ENCODE results near the gene PCDHGA9. TPM values are rescaled to one million over a fixed set of nuclear protein-coding genes. Genes with fewer than 3 reads are reported as not detected.

Gene PCDHGA9
- total RNA-seq, 1 experiment from 2014 or later: 2.7 TPM

DNA sequence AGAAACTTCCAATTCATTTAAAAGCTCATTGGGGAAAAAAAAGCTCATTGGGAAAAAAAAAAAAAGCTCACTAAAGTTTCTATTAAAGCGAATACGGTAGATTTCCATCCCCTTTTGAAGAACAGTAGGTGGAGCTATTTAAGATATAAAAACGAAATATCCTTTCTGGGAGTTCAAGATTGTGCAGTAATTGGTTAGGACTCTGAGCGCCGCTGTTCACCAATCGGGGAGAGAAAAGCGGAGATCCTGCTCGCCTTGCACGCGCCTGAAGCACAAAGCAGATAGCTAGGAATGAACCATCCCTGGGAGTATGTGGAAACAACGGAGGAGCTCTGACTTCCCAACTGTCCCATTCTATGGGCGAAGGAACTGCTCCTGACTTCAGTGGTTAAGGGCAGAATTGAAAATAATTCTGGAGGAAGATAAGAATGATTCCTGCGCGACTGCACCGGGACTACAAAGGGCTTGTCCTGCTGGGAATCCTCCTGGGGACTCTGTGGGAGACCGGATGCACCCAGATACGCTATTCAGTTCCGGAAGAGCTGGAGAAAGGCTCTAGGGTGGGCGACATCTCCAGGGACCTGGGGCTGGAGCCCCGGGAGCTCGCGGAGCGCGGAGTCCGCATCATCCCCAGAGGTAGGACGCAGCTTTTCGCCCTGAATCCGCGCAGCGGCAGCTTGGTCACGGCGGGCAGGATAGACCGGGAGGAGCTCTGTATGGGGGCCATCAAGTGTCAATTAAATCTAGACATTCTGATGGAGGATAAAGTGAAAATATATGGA is 27.9 kb downstream of the PCDHGA9 start, which contains the start of gene PCDHGA12:
TSS of gene PCDHGA12 (plus strand) at position 176 of the 782 bp plus-strand sequence. CDS start at position 429, 253 bp downstream.

Other genes with a start within 250 kb of the PCDHGA9 start
- gene PCDHB7, start 230.1 kb upstream of the PCDHGA9 start, total RNA-seq (2014; rRNA removed; shearing (Covaris generic)): 5.7 and 6.7 TPM in 2 replicates
- gene PCDHB8, start 225.0 kb upstream of the PCDHGA9 start, total RNA-seq (2014; rRNA removed; shearing (Covaris generic)): 6.5 and 6.6 TPM in 2 replicates
- gene PCDHB16, start 220.4 kb upstream of the PCDHGA9 start, total RNA-seq (2014; rRNA removed; shearing (Covaris generic)): 7.7 and 7.9 TPM in 2 replicates
- gene PCDHB9, start 215.6 kb upstream of the PCDHGA9 start, total RNA-seq (2014; rRNA removed; shearing (Covaris generic)): 3.1 and 4.1 TPM in 2 replicates
- 2.3 and 3.0 TPM in 2 replicates for gene PCDHB10, start 210.4 kb upstream of the PCDHGA9 start, total RNA-seq (2014; rRNA removed; shearing (Covaris generic))
- gene PCDHB11, start 203.2 kb upstream of the PCDHGA9 start, total RNA-seq (2014; rRNA removed; shearing (Covaris generic)): 2.7 and 3.9 TPM in 2 replicates
- 2.3 and 2.7 TPM in 2 replicates for gene PCDHB12, start 194.1 kb upstream of the PCDHGA9 start, total RNA-seq (2014; rRNA removed; shearing (Covaris generic))
- gene PCDHB13, start 188.9 kb upstream of the PCDHGA9 start, total RNA-seq (2014; rRNA removed; shearing (Covaris generic)): 2.4 and 2.9 TPM in 2 replicates
- gene PCDHB14, start 179.4 kb upstream of the PCDHGA9 start, total RNA-seq (2014; rRNA removed; shearing (Covaris generic)): 1.8 and 2.9 TPM in 2 replicates
- 2.1 and 2.7 TPM in 2 replicates for gene PCDHB15, start 157.4 kb upstream of the PCDHGA9 start, total RNA-seq (2014; rRNA removed; shearing (Covaris generic))
- 0.19 TPM in 1 of 2 replicates, not detected in the other for gene SLC25A2, start 98.7 kb upstream of the PCDHGA9 start, total RNA-seq (2014; rRNA removed; shearing (Covaris generic))
- gene TAF7, start 82.0 kb upstream of the PCDHGA9 start, total RNA-seq (2014; rRNA removed; shearing (Covaris generic)): 92.6 and 94.6 TPM in 2 replicates
- gene PCDHGA1, start 72.3 kb upstream of the PCDHGA9 start, total RNA-seq (2014; rRNA removed; shearing (Covaris generic)): 2.5 TPM in 2 replicates
- 0.66 and 1.0 TPM in 2 replicates for gene PCDHGA2, start 64.0 kb upstream of the PCDHGA9 start, total RNA-seq (2014; rRNA removed; shearing (Covaris generic))
- gene PCDHGA3, start 58.9 kb upstream of the PCDHGA9 start, total RNA-seq (2014; rRNA removed; shearing (Covaris generic)): 0.32 and 0.79 TPM in 2 replicates
- 4.5 and 5.0 TPM in 2 replicates for gene PCDHGB1, start 52.7 kb upstream of the PCDHGA9 start, total RNA-seq (2014; rRNA removed; shearing (Covaris generic))
- 1.9 and 2.0 TPM in 2 replicates for gene PCDHGA4, start 47.8 kb upstream of the PCDHGA9 start, total RNA-seq (2014; rRNA removed; shearing (Covaris generic))
- gene PCDHGB2, start 42.8 kb upstream of the PCDHGA9 start, total RNA-seq (2014; rRNA removed; shearing (Covaris generic)): 1.9 and 2.3 TPM in 2 replicates
- gene PCDHGA5, start 38.6 kb upstream of the PCDHGA9 start, total RNA-seq (2014; rRNA removed; shearing (Covaris generic)): 1.3 and 1.4 TPM in 2 replicates
- 0.83 and 1.5 TPM in 2 replicates for gene PCDHGB3, start 32.5 kb upstream of the PCDHGA9 start, total RNA-seq (2014; rRNA removed; shearing (Covaris generic))
- gene PCDHGA6, start 28.9 kb upstream of the PCDHGA9 start, total RNA-seq (2014; rRNA removed; shearing (Covaris generic)): 1.2 and 1.5 TPM in 2 replicates
- gene PCDHGA7, start 20.0 kb upstream of the PCDHGA9 start, total RNA-seq (2014; rRNA removed; shearing (Covaris generic)): 6.1 and 8.1 TPM in 2 replicates
- 2.0 TPM in 2 replicates for gene PCDHGB4, start 15.1 kb upstream of the PCDHGA9 start, total RNA-seq (2014; rRNA removed; shearing (Covaris generic))
- 1.1 and 1.6 TPM in 2 replicates for gene PCDHGA8, start 10.1 kb upstream of the PCDHGA9 start, total RNA-seq (2014; rRNA removed; shearing (Covaris generic))
- gene PCDHGB5, start 4.8 kb upstream of the PCDHGA9 start, total RNA-seq (2014; rRNA removed; shearing (Covaris generic)): 1.9 and 2.4 TPM in 2 replicates
- 0.80 and 1.2 TPM in 2 replicates for gene PCDHGB6, start 5.2 kb downstream of the PCDHGA9 start, total RNA-seq (2014; rRNA removed; shearing (Covaris generic))
- 4.3 and 6.0 TPM in 2 replicates for gene PCDHGA10, start 10.2 kb downstream of the PCDHGA9 start, total RNA-seq (2014; rRNA removed; shearing (Covaris generic))
- gene PCDHGB7, start 14.9 kb downstream of the PCDHGA9 start, total RNA-seq (2014; rRNA removed; shearing (Covaris generic)): 0.72 and 0.90 TPM in 2 replicates
- 0.30 and 0.96 TPM in 2 replicates for gene PCDHGA11, start 18.3 kb downstream of the PCDHGA9 start, total RNA-seq (2014; rRNA removed; shearing (Covaris generic))
- 0.80 and 1.2 TPM in 2 replicates for gene PCDHGA12, start 27.7 kb downstream of the PCDHGA9 start, total RNA-seq (2014; rRNA removed; shearing (Covaris generic))
- gene PCDHGC3, start 73.2 kb downstream of the PCDHGA9 start, total RNA-seq (2014; rRNA removed; shearing (Covaris generic)): 62.5 and 65.1 TPM in 2 replicates
- gene PCDHGC4, start 82.3 kb downstream of the PCDHGA9 start, total RNA-seq (2014; rRNA removed; shearing (Covaris generic)): 1.3 and 1.8 TPM in 2 replicates
- gene PCDHGC5, start 86.3 kb downstream of the PCDHGA9 start, total RNA-seq (2014; rRNA removed; shearing (Covaris generic)): 1.1 and 1.3 TPM in 2 replicates
- 52.1 and 55.8 TPM in 2 replicates for gene DIAPH1, start 216.2 kb downstream of the PCDHGA9 start, total RNA-seq (2014; rRNA removed; shearing (Covaris generic))
- gene HDAC3, start 234.1 kb downstream of the PCDHGA9 start, total RNA-seq (2014; rRNA removed; shearing (Covaris generic)): 56.6 and 64.4 TPM in 2 replicates
- gene RELL2, start 234.2 kb downstream of the PCDHGA9 start, total RNA-seq (2014; rRNA removed; shearing (Covaris generic)): 6.0 and 8.6 TPM in 2 replicates
- 16.6 and 21.5 TPM in 2 replicates for gene FCHSD1, start 248.6 kb downstream of the PCDHGA9 start, total RNA-seq (2014; rRNA removed; shearing (Covaris generic))